NCI-H345 (cell line): ENCODE data around the gene FBN1.

Source experiments
- DNase-seq: peaks from one replicate; lab custom pipeline; 2025; lab: John Stamatoyannopoulos, UW

Gene FBN1

GRCh38 chr15:48426941-48427340 lies 218.6 kb downstream of the FBN1 start:
- DNase-seq = no peak

DNA sequence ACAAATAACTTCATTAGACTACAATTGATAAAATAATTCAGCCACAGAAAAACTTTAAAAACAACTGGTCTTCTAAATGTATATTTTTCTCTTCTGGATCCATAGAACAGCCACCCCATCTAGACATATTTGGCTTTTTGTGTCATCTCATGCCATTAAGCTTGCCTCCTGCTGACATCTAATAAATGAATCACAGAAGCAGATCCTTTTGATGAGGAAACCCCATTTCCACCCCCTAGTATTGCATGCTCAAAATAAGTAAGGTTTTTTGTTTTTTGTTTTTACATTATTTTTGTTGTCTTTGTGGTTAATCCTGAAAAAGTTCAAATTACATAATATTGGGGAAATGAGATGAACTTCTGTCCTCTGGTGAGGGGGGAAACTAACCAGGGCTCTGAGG lies 219.5 kb downstream of the FBN1 start:
- DNase-seq = no peak

GRCh38 chr15:48425051-48425450 lies 220.5 kb downstream of the FBN1 start:
- no peak for DNase-seq

GRCh38 chr15:48423896-48424475 lies 221.5 kb downstream of the FBN1 start:
- DNase-seq = no peak

- DNase-seq = no peak
Observed at GRCh38 chr15:48423342-48423741, 222.2 kb downstream of the FBN1 start.

- DNase-seq = no peak
Observed at GRCh38 chr15:48422401-48422800, 223.1 kb downstream of the FBN1 start.

DNA sequence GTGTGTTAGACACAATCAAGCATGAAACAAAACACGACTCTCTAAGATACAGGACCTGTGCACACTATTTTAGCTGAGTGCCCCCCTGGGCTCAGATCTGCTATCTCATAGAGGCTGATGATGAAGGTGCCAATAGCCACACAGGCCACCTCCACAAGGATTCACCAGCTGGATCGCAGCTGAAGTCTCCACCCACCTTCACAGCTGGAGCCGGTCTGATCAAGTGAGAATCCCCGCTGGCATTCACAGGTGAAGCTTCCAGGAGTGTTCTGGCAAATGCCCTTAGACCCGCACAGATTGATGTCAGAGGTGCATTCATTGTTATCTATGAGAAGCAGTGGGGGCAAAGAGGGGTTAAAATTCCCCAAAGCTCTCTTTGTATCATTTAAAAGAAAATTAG lies 224.1 kb downstream of the FBN1 start:
- no peak for DNase-seq

DNA sequence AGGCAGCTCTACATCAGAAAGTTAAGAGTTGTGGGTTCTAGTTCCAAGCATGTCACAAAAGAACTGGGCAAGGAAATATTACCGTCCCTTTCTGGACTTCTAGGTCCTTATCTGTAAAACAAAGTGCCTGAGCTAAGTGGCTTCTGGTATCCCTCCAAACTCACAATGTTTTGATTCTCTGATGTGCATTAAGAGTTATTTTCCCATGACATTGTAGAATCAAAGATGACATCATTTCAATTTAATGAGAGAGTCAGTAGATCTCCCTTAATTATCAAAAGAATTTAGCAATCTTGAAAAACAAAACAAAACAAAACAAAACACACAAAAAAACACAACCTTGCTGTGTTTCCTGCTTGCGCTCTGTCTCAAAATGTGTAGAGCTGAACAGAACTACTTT lies 225.6 kb downstream of the FBN1 start:
- DNase-seq = no peak

- DNase-seq = no peak
Observed at GRCh38 chr15:48418343-48418742, 227.2 kb downstream of the FBN1 start.

GRCh38 chr15:48416301-48416700 lies 229.2 kb downstream of the FBN1 start:
- no peak for DNase-seq

GRCh38 chr15:48415036-48415886 lies 230.2 kb downstream of the FBN1 start:
- DNase-seq = no peak

GRCh38 chr15:48414015-48414414 lies 231.5 kb downstream of the FBN1 start:
- no peak for DNase-seq

DNA sequence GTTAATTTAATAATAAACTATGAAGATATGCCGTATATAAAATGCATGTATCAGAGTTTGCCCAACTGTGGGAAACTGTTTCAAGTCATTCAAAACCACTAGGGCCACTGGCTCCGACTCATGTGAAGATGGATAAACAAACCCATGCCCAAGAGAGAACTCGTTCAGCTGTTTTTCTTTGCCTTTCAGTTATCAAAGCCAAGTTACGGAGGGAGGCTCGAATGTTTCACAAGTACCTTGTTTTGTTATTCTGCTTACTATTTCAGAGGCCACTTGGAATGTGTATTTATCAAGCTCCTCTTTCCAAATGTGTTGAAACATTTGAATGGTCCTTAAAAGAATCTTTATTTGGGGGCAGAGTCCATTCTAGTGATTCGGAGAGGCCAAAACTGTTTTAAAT lies 232.2 kb downstream of the FBN1 start:
- no peak for DNase-seq

- no peak for DNase-seq
Observed at GRCh38 chr15:48411971-48412591, 233.4 kb downstream of the FBN1 start.

GRCh38 chr15:48409623-48410022 lies 235.9 kb downstream of the FBN1 start:
- DNase-seq = no peak

- DNase-seq = no peak
Observed at GRCh38 chr15:48408327-48408726, 237.2 kb downstream of the FBN1 start.

- DNase-seq = no peak
Observed at GRCh38 chr15:48407646-48408045, 237.9 kb downstream of the FBN1 start.

DNA sequence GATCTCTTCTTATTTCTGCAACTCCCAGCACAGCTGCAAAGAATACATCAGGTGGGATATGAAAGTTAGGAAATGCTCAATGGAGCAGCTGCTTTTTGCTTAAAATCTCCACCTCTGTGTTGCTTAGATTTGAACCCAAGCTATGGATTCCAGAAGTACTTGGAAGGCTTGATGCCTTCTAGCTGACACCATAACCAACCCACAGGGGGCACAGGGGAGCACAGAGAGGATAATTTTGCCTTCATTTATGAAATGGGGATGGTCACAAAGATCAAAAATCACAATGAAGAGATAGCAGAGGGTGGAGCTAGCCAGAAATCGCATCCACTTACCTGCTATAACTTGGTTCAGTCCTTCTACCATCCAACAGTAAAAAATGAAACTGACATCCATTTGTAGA lies 238.6 kb downstream of the FBN1 start:
- DNase-seq = no peak

DNA sequence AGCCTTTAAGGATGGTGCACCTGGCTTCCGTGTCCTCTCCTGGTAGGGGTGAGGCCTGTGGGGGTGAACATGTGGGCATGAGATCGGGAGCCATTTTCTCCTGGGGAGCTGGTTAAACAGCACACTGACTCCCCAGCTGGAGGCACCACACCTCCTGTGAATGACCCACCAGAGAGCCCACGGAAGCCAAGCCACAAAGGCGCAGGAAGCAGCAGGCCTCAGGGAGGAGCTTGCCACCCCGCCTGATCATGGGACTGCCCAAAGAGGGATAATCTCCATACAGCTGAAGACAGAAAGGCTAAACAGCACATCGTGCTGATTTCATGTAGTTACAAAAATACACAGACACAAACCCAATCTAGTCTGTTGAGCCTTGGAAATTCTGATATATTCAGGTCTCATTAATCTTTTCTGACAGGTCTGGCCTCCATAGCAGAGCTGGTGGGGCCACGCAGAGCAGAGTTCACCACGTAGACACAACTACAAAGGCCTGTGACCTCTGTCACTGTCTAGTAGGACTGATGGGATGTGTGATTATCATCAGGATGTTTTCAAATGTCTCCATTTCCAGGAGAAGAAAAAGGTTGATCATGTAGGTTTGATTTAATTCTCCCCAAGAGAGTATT lies 239.1 kb downstream of the FBN1 start:
- DNase-seq = no peak

GRCh38 chr15:48402427-48403177 lies 242.9 kb downstream of the FBN1 start:
- no peak for DNase-seq

DNA sequence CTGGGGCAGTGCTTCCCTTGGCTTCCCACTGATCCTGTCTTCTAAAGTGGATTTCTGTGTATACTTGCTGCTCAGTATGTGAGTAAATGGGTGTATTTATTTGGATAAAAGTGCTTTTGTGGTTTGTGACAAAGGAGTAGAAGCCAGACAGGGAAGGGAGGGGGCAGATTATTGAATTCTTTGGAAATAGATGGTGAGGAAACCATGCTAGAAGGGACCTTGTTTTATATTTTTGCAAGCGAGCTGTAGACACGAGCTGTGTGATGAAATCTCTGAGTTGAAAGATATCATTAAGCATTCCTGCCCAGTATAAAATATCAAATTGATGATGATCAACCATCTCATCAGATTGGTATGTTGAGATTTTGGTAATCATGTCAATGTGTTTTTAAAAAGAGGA lies 245.4 kb downstream of the FBN1 start:
- no peak for DNase-seq

GRCh38 chr15:48397841-48398240 lies 247.7 kb downstream of the FBN1 start:
- DNase-seq = no peak
